ENCODE results near the gene DIP2A.

DNA sequence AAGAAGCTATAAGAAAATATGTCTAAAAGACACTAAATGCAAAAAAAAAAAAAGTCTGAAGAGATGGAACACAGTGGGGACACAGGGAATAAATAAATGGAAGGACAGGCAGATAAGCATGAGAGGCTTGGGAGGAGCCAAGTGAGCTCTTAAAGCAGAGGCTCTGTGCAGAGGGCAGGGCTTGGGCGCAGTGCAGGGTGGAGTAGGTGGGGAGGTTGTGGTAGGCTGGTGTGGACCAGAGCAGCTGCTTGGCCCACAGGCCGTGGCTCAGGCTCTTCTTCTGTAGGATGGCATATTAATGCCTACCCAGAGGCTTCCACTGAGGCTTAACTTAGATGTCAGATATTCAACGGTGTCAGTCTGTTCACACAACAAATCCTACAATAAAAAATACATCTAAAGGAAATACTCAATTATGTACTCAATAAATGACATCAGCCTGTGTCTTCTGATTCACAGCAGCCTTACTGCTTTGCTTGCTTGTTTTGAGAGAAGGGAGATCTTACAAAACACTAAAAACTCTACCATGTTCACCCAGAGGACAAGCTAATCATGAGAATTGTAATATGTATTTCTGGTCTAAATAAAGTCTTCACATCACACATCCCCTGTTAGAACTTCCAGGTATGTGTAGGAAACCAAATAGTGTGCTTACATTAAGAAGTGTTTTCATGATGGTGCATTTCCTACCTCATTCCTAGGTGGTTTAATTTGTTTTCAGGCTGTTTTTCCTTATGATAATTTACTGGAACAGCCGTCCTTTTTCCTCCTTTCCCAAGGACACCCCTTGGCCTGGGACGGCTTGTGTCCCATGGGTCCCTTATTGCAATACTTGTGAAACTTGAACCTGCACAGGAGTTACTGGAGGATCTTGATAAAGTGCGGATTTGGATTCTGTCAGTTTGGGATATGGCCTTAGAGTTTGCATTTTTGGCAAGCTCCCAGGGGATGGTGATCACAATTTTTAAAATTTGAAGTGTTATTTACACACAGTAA, 24.9 kb downstream of the DIP2A start:
- TF ChIP-seq, protein P1, sequence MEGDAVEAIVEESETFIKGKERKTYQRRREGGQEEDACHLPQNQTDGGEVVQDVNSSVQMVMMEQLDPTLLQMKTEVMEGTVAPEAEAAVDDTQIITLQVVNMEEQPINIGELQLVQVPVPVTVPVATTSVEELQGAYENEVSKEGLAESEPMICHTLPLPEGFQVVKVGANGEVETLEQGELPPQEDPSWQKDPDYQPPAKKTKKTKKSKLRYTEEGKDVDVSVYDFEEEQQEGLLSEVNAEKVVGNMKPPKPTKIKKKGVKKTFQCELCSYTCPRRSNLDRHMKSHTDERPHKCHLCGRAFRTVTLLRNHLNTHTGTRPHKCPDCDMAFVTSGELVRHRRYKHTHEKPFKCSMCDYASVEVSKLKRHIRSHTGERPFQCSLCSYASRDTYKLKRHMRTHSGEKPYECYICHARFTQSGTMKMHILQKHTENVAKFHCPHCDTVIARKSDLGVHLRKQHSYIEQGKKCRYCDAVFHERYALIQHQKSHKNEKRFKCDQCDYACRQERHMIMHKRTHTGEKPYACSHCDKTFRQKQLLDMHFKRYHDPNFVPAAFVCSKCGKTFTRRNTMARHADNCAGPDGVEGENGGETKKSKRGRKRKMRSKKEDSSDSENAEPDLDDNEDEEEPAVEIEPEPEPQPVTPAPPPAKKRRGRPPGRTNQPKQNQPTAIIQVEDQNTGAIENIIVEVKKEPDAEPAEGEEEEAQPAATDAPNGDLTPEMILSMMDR (IDR thresholded peaks at IDR 0.05): no peak
- no peak for TF ChIP-seq POLR2AphosphoS5 (IDR thresholded peaks at IDR 0.05; ENCODE audit: low read depth, low read length)
- no peak for TF ChIP-seq SIN3A (IDR thresholded peaks at IDR 0.05; ENCODE audit: borderline replicate concordance, insufficient read depth, low read depth, low read length)
- TF ChIP-seq, protein P2, sequence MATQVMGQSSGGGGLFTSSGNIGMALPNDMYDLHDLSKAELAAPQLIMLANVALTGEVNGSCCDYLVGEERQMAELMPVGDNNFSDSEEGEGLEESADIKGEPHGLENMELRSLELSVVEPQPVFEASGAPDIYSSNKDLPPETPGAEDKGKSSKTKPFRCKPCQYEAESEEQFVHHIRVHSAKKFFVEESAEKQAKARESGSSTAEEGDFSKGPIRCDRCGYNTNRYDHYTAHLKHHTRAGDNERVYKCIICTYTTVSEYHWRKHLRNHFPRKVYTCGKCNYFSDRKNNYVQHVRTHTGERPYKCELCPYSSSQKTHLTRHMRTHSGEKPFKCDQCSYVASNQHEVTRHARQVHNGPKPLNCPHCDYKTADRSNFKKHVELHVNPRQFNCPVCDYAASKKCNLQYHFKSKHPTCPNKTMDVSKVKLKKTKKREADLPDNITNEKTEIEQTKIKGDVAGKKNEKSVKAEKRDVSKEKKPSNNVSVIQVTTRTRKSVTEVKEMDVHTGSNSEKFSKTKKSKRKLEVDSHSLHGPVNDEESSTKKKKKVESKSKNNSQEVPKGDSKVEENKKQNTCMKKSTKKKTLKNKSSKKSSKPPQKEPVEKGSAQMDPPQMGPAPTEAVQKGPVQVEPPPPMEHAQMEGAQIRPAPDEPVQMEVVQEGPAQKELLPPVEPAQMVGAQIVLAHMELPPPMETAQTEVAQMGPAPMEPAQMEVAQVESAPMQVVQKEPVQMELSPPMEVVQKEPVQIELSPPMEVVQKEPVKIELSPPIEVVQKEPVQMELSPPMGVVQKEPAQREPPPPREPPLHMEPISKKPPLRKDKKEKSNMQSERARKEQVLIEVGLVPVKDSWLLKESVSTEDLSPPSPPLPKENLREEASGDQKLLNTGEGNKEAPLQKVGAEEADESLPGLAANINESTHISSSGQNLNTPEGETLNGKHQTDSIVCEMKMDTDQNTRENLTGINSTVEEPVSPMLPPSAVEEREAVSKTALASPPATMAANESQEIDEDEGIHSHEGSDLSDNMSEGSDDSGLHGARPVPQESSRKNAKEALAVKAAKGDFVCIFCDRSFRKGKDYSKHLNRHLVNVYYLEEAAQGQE (IDR thresholded peaks at IDR 0.05; ENCODE audit: insufficient read depth in 1 of 2, low read depth in 2 of 2, low read length in 1 of 2): no peak
